HS-5 (cell line): ENCODE data around the gene TDRD12.
"Not testable (repeated sequence)": the region's sequence is repeated elsewhere in the genome, so short reads cannot be mapped to it uniquely, and the experiment has no call there.

Experiments
- DNase-seq: peaks from one replicate; pipeline ENCODE4 v3.0.0-alpha.2; 2012; ENCODE audit warnings: low read depth

Gene TDRD12

GRCh38 chr19:32831611-32832010 is 112.0 kb downstream of the TDRD12 start:
- DNase-seq: no peak

GRCh38 chr19:32832094-32832493 is 112.5 kb downstream of the TDRD12 start:
- not testable (repeated sequence) for DNase-seq

GRCh38 chr19:32832825-32833224 is 113.3 kb downstream of the TDRD12 start:
- not testable (repeated sequence) for DNase-seq

GRCh38 chr19:32833388-32833787 is 113.8 kb downstream of the TDRD12 start:
- DNase-seq: not testable (repeated sequence)

- DNase-seq: no peak
Observed at GRCh38 chr19:32837531-32837930, 118.0 kb downstream of the TDRD12 start.

- no peak for DNase-seq
Observed at GRCh38 chr19:32842061-32842460, 122.5 kb downstream of the TDRD12 start.

- DNase-seq: no peak
Observed at GRCh38 chr19:32843716-32844245, 124.2 kb downstream of the TDRD12 start.

- DNase-seq: not testable (repeated sequence)
Observed at GRCh38 chr19:32848035-32848434, 128.5 kb downstream of the TDRD12 start.

- DNase-seq: no peak
Observed at GRCh38 chr19:32852216-32852615, 132.6 kb downstream of the TDRD12 start.

GRCh38 chr19:32856818-32857217 is 137.3 kb downstream of the TDRD12 start:
- not testable (repeated sequence) for DNase-seq

GRCh38 chr19:32857584-32857983 is 138.0 kb downstream of the TDRD12 start:
- no peak for DNase-seq

- DNase-seq: no peak
Observed at GRCh38 chr19:32858155-32858554, 138.6 kb downstream of the TDRD12 start.

- DNase-seq: no peak
Observed at GRCh38 chr19:32858559-32858958, 139.0 kb downstream of the TDRD12 start.

GRCh38 chr19:32859591-32859990 is 140.0 kb downstream of the TDRD12 start:
- no peak for DNase-seq

GRCh38 chr19:32861596-32861995 is 142.0 kb downstream of the TDRD12 start:
- no peak for DNase-seq

GRCh38 chr19:32862173-32862572 is 142.6 kb downstream of the TDRD12 start:
- no peak for DNase-seq

- no peak for DNase-seq
Observed at GRCh38 chr19:32862741-32863140, 143.2 kb downstream of the TDRD12 start.

GRCh38 chr19:32863301-32863700 is 143.7 kb downstream of the TDRD12 start:
- DNase-seq: no peak

GRCh38 chr19:32863841-32864240 is 144.3 kb downstream of the TDRD12 start:
- no peak for DNase-seq

GRCh38 chr19:32864318-32865007 is 144.9 kb downstream of the TDRD12 start:
- DNase-seq: no peak

GRCh38 chr19:32865326-32865725 is 145.8 kb downstream of the TDRD12 start:
- no peak for DNase-seq

- DNase-seq: no peak
Observed at GRCh38 chr19:32866061-32866460, 146.5 kb downstream of the TDRD12 start.

- no peak for DNase-seq
Observed at GRCh38 chr19:32866564-32867265, 147.1 kb downstream of the TDRD12 start.
